Esophagus muscularis mucosa (tissue), 4 donors: Measurements from ENCODE around the gene ZNF780A.

Experiments used
- CTCF ChIP-seq, 3 experiments: fragments of 200-600 bp in 2 of 3; fragments of 450-650 bp in 1 of 3; sonication (generic) in 2 of 3; IDR thresholded peaks; one replicate each; pipeline ENCODE4 v1.5.1; 2017 to 2019; ENCODE audit warnings: antibody characterized with exemption in 3 of 3, mild to moderate bottlenecking in 2 of 3, moderate library complexity in 1 of 3
- EP300 ChIP-seq: sonication (generic); formaldehyde crosslinking; IDR thresholded peaks from one replicate; pipeline ENCODE4 v1.6.1; 2017; ENCODE audit warnings: antibody characterized with exemption
- POLR2A ChIP-seq: fragments of 450-650 bp; IDR thresholded peaks from one replicate; pipeline ENCODE4 v1.6.1; 2017; ENCODE audit warnings: antibody characterized with exemption, moderate library complexity, mild to moderate bottlenecking, low read depth
- POLR2AphosphoS5 ChIP-seq, 2 donors: sonication (generic); formaldehyde crosslinking; IDR thresholded peaks; one replicate each; pipeline ENCODE4 v1.6.1; 2017; ENCODE audit warnings: antibody characterized with exemption in 2 of 2

GRCh38 chr19:40026597-40026970, 64.2 kb downstream of the ZNF780A start:
- TF ChIP-seq POLR2A (no peak), CTCF (IDR thresholded peaks at IDR 0.05) (no peak), POLR2AphosphoS5 (IDR thresholded peaks at IDR 0.05) (no peak), EP300 (no peak)
